GM12878 (cell line): ENCODE results near the gene PPP1R9B.

ENCODE experiments used
- EGR1 ChIP-seq, 2 experiments: IDR thresholded peaks; 1 replicate in 1 of 2; 2 replicates in 1 of 2; pipeline ENCODE4 v1.6.1; 2011 to 2012; ENCODE audit warnings: low read depth in 2 of 2, low read length in 2 of 2, borderline replicate concordance in 1 of 2, mild to moderate bottlenecking in 1 of 2, moderate library complexity in 1 of 2
- EZH2 ChIP-seq: IDR thresholded peaks from 2 replicates; pipeline ENCODE4 v1.6.1; 2012; ENCODE audit warnings: low read depth, mild to moderate bottlenecking, control low read depth, inconsistent platforms, low read length, borderline replicate concordance; ENCODE audit not compliant: control insufficient read depth
- POLR2A ChIP-seq: IDR thresholded peaks from 2 replicates; pipeline ENCODE4 v1.6.1; 2011; ENCODE audit warnings: low read depth, mild to moderate bottlenecking, low read length
- POLR2AphosphoS5 ChIP-seq: IDR thresholded peaks from 2 replicates; pipeline ENCODE4 v1.6.1; 2011; ENCODE audit warnings: mild to moderate bottlenecking, low read length, inconsistent platforms
- ZNF274 ChIP-seq: IDR thresholded peaks from one replicate; pipeline ENCODE4 v1.8.0; 2011; ENCODE audit not compliant: insufficient read length, insufficient read depth
- TF ChIP-seq, protein P1 (sequence below), 3 experiments: IDR thresholded peaks in 2 of 3; conservative IDR thresholded peaks in 1 of 3; 2 replicates each; pipeline ENCODE4 v1.5.1; 2011; ENCODE audit warnings: low read depth in 3 of 3, low read length in 3 of 3, mild to moderate bottlenecking in 3 of 3, control low read depth in 2 of 3, moderate library complexity in 2 of 3, inconsistent platforms in 1 of 3, mixed read lengths in 1 of 3; ENCODE audit not compliant: control insufficient read depth in 2 of 3, insufficient read depth in 1 of 3; ENCODE audit errors: extremely low read depth in 1 of 3

GRCh38 chr17:50097926-50098325, 52.6 kb downstream of the PPP1R9B start:
- TF ChIP-seq, protein P1, sequence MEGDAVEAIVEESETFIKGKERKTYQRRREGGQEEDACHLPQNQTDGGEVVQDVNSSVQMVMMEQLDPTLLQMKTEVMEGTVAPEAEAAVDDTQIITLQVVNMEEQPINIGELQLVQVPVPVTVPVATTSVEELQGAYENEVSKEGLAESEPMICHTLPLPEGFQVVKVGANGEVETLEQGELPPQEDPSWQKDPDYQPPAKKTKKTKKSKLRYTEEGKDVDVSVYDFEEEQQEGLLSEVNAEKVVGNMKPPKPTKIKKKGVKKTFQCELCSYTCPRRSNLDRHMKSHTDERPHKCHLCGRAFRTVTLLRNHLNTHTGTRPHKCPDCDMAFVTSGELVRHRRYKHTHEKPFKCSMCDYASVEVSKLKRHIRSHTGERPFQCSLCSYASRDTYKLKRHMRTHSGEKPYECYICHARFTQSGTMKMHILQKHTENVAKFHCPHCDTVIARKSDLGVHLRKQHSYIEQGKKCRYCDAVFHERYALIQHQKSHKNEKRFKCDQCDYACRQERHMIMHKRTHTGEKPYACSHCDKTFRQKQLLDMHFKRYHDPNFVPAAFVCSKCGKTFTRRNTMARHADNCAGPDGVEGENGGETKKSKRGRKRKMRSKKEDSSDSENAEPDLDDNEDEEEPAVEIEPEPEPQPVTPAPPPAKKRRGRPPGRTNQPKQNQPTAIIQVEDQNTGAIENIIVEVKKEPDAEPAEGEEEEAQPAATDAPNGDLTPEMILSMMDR (IDR thresholded peaks at IDR 0.05 in 2 of 3, conservative IDR thresholded peaks at IDR 0.05 in 1 of 3; ENCODE audit: control insufficient read depth in 2 of 3, extremely low read depth in 1 of 3, insufficient read depth in 1 of 3, low read depth in 3 of 3, low read length in 3 of 3), result no peak
- TF ChIP-seq EZH2, result no peak
- no peak for TF ChIP-seq EGR1 (IDR thresholded peaks at IDR 0.05; ENCODE audit: borderline replicate concordance in 1 of 2, low read depth in 2 of 2, low read length in 2 of 2)
- TF ChIP-seq POLR2AphosphoS5, result no peak
- no peak for TF ChIP-seq ZNF274
- TF ChIP-seq POLR2A, result no peak
